Measurements from ENCODE around the gene VIM. TPM values are rescaled to one million over a fixed set of nuclear protein-coding genes. Genes with fewer than 3 reads are reported as not detected.

Gene VIM
- 2,086 and 2,364 TPM in 2 replicates for total RNA-seq (2014; rRNA removed; shearing (Covaris generic))

- DNase-seq (ENCODE audit: low spot score): peak; percentile 91
Measured at GRCh38 chr10:17228091-17229015, at the start of gene VIM. Gene VIM (plus strand): TSS chr10:17228241. CDS start chr10:17229423, 1,182 bp downstream.

GRCh38 chr10:17179002-17179401 is 49.0 kb upstream of the VIM start:
- no peak for DNase-seq (ENCODE audit: low spot score)

- no peak for DNase-seq (ENCODE audit: low spot score)
Measured at GRCh38 chr10:17181110-17181509, 46.9 kb upstream of the VIM start.

- DNase-seq (ENCODE audit: low spot score): no peak
Measured at GRCh38 chr10:17181751-17182150, 46.3 kb upstream of the VIM start.

- no peak for DNase-seq (ENCODE audit: low spot score)
Measured at GRCh38 chr10:17183110-17183509, 44.9 kb upstream of the VIM start.

GRCh38 chr10:17185873-17186272 is 42.2 kb upstream of the VIM start:
- DNase-seq (ENCODE audit: low spot score): no peak

- no peak for DNase-seq (ENCODE audit: low spot score)
Measured at GRCh38 chr10:17188644-17189172, 39.3 kb upstream of the VIM start.

- no peak for DNase-seq (ENCODE audit: low spot score)
Measured at GRCh38 chr10:17190602-17191001, 37.4 kb upstream of the VIM start.

- DNase-seq (ENCODE audit: low spot score): no peak
Measured at GRCh38 chr10:17195083-17195482, 33.0 kb upstream of the VIM start.

- DNase-seq (ENCODE audit: low spot score): no peak
Measured at GRCh38 chr10:17196045-17196444, 32.0 kb upstream of the VIM start.

GRCh38 chr10:17196573-17196972 is 31.5 kb upstream of the VIM start:
- no peak for DNase-seq (ENCODE audit: low spot score)

- DNase-seq (ENCODE audit: low spot score): peak; percentile 27
Measured at GRCh38 chr10:17199351-17199804, 28.7 kb upstream of the VIM start.

- no peak for DNase-seq (ENCODE audit: low spot score)
Measured at GRCh38 chr10:17200001-17200911, 27.8 kb upstream of the VIM start.

- DNase-seq (ENCODE audit: low spot score): peak; percentile 76
Measured at GRCh38 chr10:17200912-17201793, 26.9 kb upstream of the VIM start, which contains the start of gene TRDMT1. Gene TRDMT1 (minus strand): TSS chr10:17201672. CDS start chr10:17201634, 38 bp downstream.

- no peak for DNase-seq (ENCODE audit: low spot score)
Measured at GRCh38 chr10:17201794-17202116, 26.3 kb upstream of the VIM start.

- no peak for DNase-seq (ENCODE audit: low spot score)
Measured at GRCh38 chr10:17202506-17202905, 25.5 kb upstream of the VIM start.

GRCh38 chr10:17202999-17203398 is 25.0 kb upstream of the VIM start:
- no peak for DNase-seq (ENCODE audit: low spot score)

GRCh38 chr10:17203416-17203815 is 24.6 kb upstream of the VIM start:
- no peak for DNase-seq (ENCODE audit: low spot score)

GRCh38 chr10:17206210-17206709 is 21.8 kb upstream of the VIM start:
- DNase-seq (ENCODE audit: low spot score): peak; percentile 33

- DNase-seq (ENCODE audit: low spot score): no peak
Measured at GRCh38 chr10:17208476-17208875, 19.6 kb upstream of the VIM start.

- DNase-seq (ENCODE audit: low spot score): no peak
Measured at GRCh38 chr10:17209302-17209701, 18.7 kb upstream of the VIM start.

Data from H4 (cell line).